Fibroblast of skin of left biceps (primary cell): ENCODE measurements around the gene PRLHR.

Experiments
- DNase-seq, 2 experiments: peaks; one replicate each; pipeline ENCODE4 v3.0.0-alpha.2; 2013; ENCODE audit warnings: low read depth in 2 of 2

The PRLHR gene

GRCh38 chr10:118587881-118588651 is 7.4 kb downstream of the PRLHR start:
- DNase-seq: no peak

DNA sequence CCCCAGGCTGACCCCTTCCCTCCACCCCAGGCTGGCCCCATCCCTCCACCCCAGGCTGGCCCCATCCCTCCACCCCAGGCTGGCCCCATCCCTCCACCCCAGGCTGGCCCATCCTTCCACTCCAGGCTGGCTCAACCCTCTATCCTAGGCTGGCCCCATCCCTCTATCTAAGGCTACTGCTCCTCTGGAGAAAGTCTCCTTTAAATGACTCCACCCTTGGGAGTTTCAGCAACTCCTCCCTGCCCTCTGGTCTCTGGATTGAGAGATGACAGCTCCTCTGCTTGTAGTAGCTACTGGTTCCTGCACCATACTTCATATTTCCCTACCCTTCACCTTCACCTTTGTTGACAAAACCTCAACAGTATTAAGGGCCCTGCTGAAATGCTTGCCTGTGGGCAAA is 8.5 kb downstream of the PRLHR start:
- no peak for DNase-seq

- DNase-seq: no peak
Observed at GRCh38 chr10:118585794-118586193, 9.7 kb downstream of the PRLHR start.

DNA sequence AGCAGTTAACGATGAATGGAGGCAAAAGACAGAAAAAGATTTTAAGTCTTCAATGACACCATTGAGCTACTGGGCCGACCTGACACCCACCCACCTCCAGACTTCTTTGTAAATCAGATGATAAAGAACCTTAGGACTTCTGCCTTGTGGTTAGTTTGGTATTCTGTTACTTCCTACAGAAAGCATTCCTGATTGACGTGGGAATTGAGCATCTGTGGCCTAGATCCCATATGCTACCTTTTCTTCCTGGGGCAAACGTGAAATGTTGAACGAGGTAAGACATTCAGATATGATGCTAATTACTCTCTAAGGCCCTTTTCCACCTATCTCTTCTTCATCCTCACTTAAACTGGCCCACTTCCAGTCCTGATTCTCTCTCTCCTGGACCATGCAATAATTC is 10.2 kb downstream of the PRLHR start:
- DNase-seq: no peak

DNA sequence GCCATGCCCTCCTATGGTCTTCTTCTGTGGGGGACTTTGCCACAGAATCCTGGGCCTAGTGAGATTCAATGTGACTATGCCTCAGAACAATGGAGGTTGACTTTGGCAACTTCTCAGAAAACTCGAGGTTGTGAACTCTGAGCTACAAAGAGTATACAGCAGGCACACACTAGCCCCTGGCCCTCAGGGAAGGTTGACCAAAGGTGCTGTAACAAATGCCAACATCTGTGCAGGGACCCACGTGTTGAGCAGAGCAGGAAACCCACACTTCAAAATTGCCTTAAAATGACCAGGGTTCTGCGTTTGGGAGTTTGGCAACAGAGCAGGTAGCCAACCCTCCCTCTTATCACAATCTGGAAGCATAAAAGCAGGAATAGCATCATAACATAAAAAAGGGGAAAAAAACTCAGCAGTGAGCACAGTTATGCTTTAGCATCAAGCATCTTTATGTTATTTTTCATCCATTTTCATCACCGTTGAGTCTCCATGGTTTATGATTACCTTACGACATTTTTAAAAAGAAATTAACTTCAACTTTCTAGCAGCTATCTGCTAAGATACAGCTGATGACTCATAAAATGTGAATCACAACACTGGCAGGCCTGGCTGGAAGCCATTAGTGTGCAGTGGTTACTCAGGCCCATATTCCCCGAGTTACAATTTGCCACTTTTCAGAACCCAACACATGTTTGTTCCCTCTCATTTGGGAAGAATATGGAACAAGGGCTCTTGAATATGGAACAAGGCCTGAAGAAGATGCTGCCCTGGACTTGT is 11.1 kb downstream of the PRLHR start:
- DNase-seq: peak; percentile 27 to 34

DNA sequence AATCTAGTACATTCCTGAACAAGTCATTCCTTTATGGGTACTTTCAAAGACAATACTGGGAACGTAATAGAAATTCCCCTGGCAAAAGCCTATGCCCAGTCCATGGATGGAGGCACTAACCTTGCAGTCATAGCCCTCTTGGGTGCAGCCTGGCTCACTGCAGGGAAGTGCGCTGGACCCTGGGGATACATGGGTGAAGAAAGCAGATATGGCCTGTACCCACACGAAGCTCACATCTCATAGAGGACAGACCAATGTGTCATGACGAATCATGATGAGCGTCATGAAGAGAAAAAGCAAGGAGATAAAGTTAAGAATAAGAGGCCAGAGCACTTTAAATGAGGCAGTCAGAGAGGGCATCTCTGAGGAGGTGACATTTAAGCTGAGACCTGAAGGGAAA is 11.8 kb downstream of the PRLHR start:
- DNase-seq: no peak

- no peak for DNase-seq
Observed at GRCh38 chr10:118582511-118582910, 12.9 kb downstream of the PRLHR start.

- no peak for DNase-seq
Observed at GRCh38 chr10:118581340-118581739, 14.1 kb downstream of the PRLHR start.

GRCh38 chr10:118580702-118581101 is 14.7 kb downstream of the PRLHR start:
- no peak for DNase-seq

DNA sequence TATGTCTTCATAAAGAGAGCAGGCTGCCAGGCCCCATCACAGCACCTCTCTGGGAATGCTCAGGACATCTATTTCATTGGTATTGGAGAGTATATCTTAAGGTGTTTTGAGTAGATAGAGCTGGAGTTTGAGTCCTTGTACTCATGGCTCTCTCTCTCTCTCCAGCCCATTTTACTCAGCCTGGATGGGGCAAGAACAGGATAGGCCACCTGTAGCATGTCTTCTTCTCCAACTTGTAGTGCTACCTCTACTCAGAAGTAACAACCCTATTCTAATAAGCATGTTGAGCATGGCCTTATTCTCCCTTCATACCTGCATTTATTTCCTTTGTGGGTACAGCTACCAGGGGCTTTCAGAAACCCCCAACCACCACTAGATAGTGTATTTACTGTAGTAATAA is 21.9 kb downstream of the PRLHR start:
- no peak for DNase-seq

DNA sequence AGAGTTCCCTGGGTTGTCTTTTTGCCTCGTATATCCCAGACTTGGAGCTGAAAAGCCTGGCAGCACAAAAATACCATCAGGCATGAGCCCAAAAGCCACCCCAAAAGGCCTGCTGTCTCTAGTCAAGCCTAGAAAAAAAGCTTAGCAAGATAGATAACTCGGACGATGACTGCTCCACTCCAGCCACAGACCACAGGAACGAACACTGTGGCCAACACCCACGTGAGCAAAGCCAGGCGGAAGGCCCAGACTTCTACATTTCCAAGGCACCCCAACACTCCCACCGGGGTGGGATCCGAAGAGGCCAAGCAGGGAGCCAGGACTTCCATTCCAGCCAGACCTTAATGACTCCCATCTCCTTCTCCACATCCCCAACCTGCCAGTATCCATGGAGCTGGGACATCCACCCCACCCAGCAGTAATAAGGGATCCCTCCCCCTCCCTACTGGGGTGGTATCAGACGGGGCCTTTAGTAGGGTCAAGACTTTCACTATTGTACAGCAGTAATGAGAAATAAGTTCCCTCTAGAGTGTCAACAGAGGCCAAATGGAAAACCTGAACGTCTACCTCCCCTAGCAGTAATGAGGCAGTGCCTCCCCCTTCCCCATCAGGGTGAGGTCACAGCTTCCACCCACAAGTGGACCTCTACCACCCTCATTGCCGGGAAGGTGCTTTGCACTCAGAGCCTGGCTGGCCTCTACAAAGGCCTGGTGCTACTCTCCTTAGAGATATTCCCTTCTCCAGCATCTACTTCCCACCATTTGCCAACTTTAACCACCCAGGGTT is 23.0 kb downstream of the PRLHR start:
- no peak for DNase-seq

GRCh38 chr10:118571123-118571522 is 24.3 kb downstream of the PRLHR start:
- no peak for DNase-seq

DNA sequence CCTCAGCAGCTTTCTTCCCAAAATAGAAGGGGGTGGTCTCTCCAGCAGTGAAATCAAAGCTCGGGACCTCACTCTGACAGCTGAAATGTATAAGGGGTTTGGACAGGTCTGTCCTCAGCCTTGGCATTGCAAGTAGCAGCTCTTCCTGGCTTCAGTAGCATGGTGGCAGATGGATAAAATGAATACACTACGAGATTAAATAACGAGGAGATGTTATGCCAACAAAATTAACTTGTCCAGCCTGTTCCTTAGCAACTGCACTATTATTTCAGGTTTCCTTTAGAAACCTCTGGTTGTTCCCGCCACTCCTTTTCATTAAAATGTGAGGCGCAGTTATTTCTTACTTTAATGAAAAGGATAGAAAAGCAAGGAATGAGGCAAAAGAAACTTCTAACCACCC is 24.9 kb downstream of the PRLHR start:
- DNase-seq: no peak

GRCh38 chr10:118569882-118570252 is 25.6 kb downstream of the PRLHR start:
- no peak for DNase-seq

DNA sequence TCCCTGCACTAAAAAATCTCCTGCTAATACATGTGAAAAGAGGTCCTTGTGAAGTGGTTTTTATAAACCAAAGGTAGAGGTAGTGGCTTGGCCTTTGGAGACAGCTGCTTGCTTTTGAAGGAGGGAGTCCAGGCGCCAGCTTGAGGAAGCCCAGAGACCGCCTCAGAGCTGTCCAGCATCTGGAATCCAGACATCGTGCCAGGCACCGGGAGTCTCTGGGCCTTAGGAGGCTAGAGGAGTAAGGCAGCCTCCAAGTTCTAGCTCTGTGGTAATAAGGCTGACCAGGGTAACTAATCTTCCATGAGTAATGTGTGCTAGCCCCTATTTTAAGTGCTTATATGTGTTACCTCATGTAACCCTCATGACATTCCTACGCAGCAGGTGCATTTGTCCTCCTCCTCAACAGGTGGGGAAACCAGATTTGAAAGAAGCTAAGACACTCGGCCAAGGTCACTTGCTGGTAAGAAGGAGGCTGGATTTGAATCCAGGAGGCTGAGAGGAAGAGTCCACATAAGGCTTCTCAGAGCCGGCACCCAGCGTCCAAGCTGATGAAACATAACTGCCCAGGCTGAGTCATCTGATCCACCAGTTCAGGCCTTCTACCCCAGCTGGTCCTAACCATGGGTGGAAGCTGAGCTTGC is 26.1 kb downstream of the PRLHR start:
- no peak for DNase-seq

- peak; percentile 14 to 25 for DNase-seq
Observed at GRCh38 chr10:118568327-118568848, 27.1 kb downstream of the PRLHR start.

GRCh38 chr10:118567701-118568248 is 27.7 kb downstream of the PRLHR start:
- DNase-seq: no peak

GRCh38 chr10:118566911-118567310 is 28.5 kb downstream of the PRLHR start:
- no peak for DNase-seq

- DNase-seq: no peak
Observed at GRCh38 chr10:118565301-118566075, 30.0 kb downstream of the PRLHR start.

- DNase-seq: no peak
Observed at GRCh38 chr10:118564652-118565051, 30.8 kb downstream of the PRLHR start.

DNA sequence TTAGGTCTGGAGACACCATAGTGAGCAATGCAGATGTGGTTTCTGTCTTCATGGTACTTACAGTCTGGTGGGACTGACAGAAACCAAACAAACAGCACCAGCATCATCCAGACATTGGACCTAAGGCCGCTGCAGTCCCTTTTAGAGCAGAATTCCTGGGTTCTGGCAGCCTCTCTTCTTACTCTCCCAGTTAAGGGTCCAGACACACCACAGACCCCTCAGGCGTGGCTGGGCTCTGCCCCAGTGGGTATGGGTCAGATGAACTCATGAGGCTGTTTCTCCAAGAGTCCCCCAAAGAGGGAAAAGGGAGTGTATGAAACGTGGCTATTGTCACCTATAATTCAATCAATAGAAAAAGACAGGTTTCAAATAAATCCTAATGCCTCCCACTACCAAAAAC is 31.3 kb downstream of the PRLHR start:
- DNase-seq: no peak
